A549 (cell line): ENCODE measurements around the gene HS3ST1. TPM values are rescaled to one million over a fixed set of nuclear protein-coding genes. Genes with fewer than 3 reads are reported as not detected.
A peak's percentile ranks its signal among the peaks of the same experiment; 100 is the strongest.

Experiments used
- ATAC-seq, 2 experiments: fragments of 200-7000 bp in 1 of 2; fragments of >200 bp in 1 of 2; cut with Nextera tagmentation in 1 of 2; cut with Tn5 transposase in 1 of 2; 3 replicates each; pipeline versions ENCODE4 v1.8.0 to v1.9.1; 2018 to 2020; ENCODE audit warnings: mild to moderate bottlenecking in 1 of 2, moderate library complexity in 1 of 2
- CTCF ChIA-PET: fragments of 300-600 bp; sonication (Branson Sonifier 250); formaldehyde crosslinking; extraction: SDS; loops from one replicate; lab custom pipeline; 2021; ENCODE audit warnings: antibody characterized with exemption, inconsistent platforms; lab: Yijun Ruan, JAX
- POLR2A ChIA-PET: fragments of 350-600 bp; formaldehyde crosslinking; extraction: SDS; loops from one replicate; lab custom pipeline; 2021; ENCODE audit warnings: antibody characterized with exemption, inconsistent platforms; lab: Yijun Ruan, JAX
- DNase-seq, 2 experiments: peaks; one replicate each; pipeline versions ENCODE4 v3.0.0 to v3.0.0-alpha.2; 2011 to 2016; ENCODE audit warnings: low read depth in 1 of 2, low spot score in 1 of 2
- FAIRE-seq: peaks from 2 replicates; lab custom pipeline; 2011; peaks lifted over from hg19 to GRCh38; lab: Jason Lieb, UNC
- H3K27ac ChIP-seq, 2 experiments: fragments of >200 bp; sonication (Bioruptor Twin); formaldehyde crosslinking; 3 replicates each; pipeline ENCODE4 v1.5.1; 2016 to 2017
- H3K4me1 ChIP-seq: fragments of >200 bp; sonication (Bioruptor Twin); formaldehyde crosslinking; 3 replicates; pipeline ENCODE4 v1.6.1; 2016
- H3K4me2 ChIP-seq: fragments of >200 bp; sonication (Bioruptor Twin); formaldehyde crosslinking; 3 replicates; pipeline ENCODE4 v1.6.1; 2016
- H3K4me3 ChIP-seq: fragments of >200 bp; sonication (Bioruptor Twin); formaldehyde crosslinking; 3 replicates; pipeline ENCODE4 v1.5.1; 2016
- H3K9me3 ChIP-seq: fragments of >200 bp; sonication (Bioruptor Twin); formaldehyde crosslinking; 3 replicates; pipeline ENCODE4 v1.6.1; 2016
- CBX2 ChIP-seq: fragments of 200-600 bp; sonication (generic); IDR thresholded peaks from 2 replicates; pipeline ENCODE4 v1.6.1; 2016; ENCODE audit warnings: low read depth, mild to moderate bottlenecking, borderline replicate concordance
- CHD2 ChIP-seq: fragments of 150-350 bp; IDR thresholded peaks from 2 replicates; pipeline ENCODE4 v1.6.1; 2014; ENCODE audit warnings: low read length; ENCODE audit not compliant: partially characterized antibody
- CHD4 ChIP-seq: fragments of 200-600 bp; sonication (generic); IDR thresholded peaks from 2 replicates; pipeline ENCODE4 v1.6.1; 2016; ENCODE audit warnings: antibody characterized with exemption, mild to moderate bottlenecking, borderline replicate concordance
- E2F6 ChIP-seq: IDR thresholded peaks from 2 replicates; pipeline ENCODE4 v1.6.1; 2012; ENCODE audit warnings: low read depth, borderline replicate concordance
- ESRRA ChIP-seq: fragments of 150-350 bp; IDR thresholded peaks from 2 replicates; pipeline ENCODE4 v1.6.1; 2014; ENCODE audit warnings: mild to moderate bottlenecking, low read length, borderline replicate concordance
- FOSB ChIP-seq: fragments of 250-450 bp; sonication (Bioruptor Pico); IDR thresholded peaks from 2 replicates; pipeline ENCODE4 v1.5.0; 2020; ENCODE audit warnings: mild to moderate bottlenecking, moderate library complexity
- FOSL2 ChIP-seq, 2 experiments: fragments of 450-650 bp in 1 of 2; fragments of >200 bp in 1 of 2; sonication (Bioruptor Twin) in 1 of 2; formaldehyde crosslinking; IDR thresholded peaks; 2 replicates each; pipeline versions ENCODE4 v1.5.0 to v1.6.1; 2016 to 2020; ENCODE audit warnings: mild to moderate bottlenecking in 1 of 2, moderate library complexity in 1 of 2
- HDAC2 ChIP-seq: fragments of 200-600 bp; sonication (generic); IDR thresholded peaks from 2 replicates; pipeline ENCODE4 v1.6.1; 2016
- HEYL ChIP-seq: fragments of 250-450 bp; sonication (Bioruptor Pico); IDR thresholded peaks from 2 replicates; pipeline ENCODE4 v1.8.0; 2021; ENCODE audit warnings: mild to moderate bottlenecking, moderate library complexity
- HMGXB4 ChIP-seq: fragments of 250-450 bp; sonication (Bioruptor Pico); IDR thresholded peaks from 2 replicates; pipeline ENCODE4 v1.5.0; 2021; ENCODE audit warnings: mild to moderate bottlenecking, moderate library complexity, borderline replicate concordance
- HOXB5 ChIP-seq: fragments of 250-450 bp; sonication (Bioruptor Pico); IDR thresholded peaks from 2 replicates; pipeline ENCODE4 v1.5.0; 2020; ENCODE audit warnings: mild to moderate bottlenecking, moderate library complexity
- JUN ChIP-seq, 2 experiments: fragments of >200 bp; sonication (Bioruptor Twin); formaldehyde crosslinking; IDR thresholded peaks; 2 replicates in 1 of 2; 3 replicates in 1 of 2; pipeline ENCODE4 v1.6.1; 2016 to 2017
- KDM1A ChIP-seq: fragments of 200-600 bp; sonication (generic); IDR thresholded peaks from 2 replicates; pipeline ENCODE4 v1.6.1; 2016; ENCODE audit warnings: low read depth, mild to moderate bottlenecking
- MAFK ChIP-seq: fragments of 450-650 bp; IDR thresholded peaks from 2 replicates; pipeline ENCODE4 v1.6.1; 2014; ENCODE audit not compliant: partially characterized antibody
- MYC ChIP-seq: IDR thresholded peaks from 2 replicates; pipeline ENCODE4 v1.6.1; 2012; ENCODE audit warnings: mild to moderate bottlenecking, inconsistent platforms, low read length, improper control_type of control experiment, borderline replicate concordance
- NR3C1 ChIP-seq: fragments of >200 bp; sonication (Bioruptor Twin); formaldehyde crosslinking; IDR thresholded peaks from 3 replicates; pipeline ENCODE4 v1.6.1; 2017
- PHF8 ChIP-seq: fragments of 200-600 bp; sonication (generic); IDR thresholded peaks from 2 replicates; pipeline ENCODE4 v1.6.1; 2016; ENCODE audit warnings: low read depth, mild to moderate bottlenecking, antibody characterized with exemption, moderate library complexity, borderline replicate concordance
- POLR2A ChIP-seq: IDR thresholded peaks from 2 replicates; pipeline ENCODE4 v1.6.1; 2012; ENCODE audit warnings: mild to moderate bottlenecking, low read length
- REST ChIP-seq: fragments of 200-600 bp; sonication (generic); IDR thresholded peaks from 2 replicates; pipeline ENCODE4 v1.6.1; 2016; ENCODE audit warnings: antibody characterized with exemption, mild to moderate bottlenecking, moderate library complexity
- RFX5 ChIP-seq: fragments of 450-650 bp; IDR thresholded peaks from 2 replicates; pipeline ENCODE4 v1.7.1; 2014; ENCODE audit warnings: antibody characterized with exemption, mild to moderate bottlenecking, moderate library complexity
- SREBF2 ChIP-seq: fragments of 450-650 bp; IDR thresholded peaks from 2 replicates; pipeline ENCODE4 v1.6.1; 2014; ENCODE audit warnings: mild to moderate bottlenecking, moderate library complexity
- TFCP2L1 ChIP-seq: fragments of 250-450 bp; sonication (Bioruptor Pico); IDR thresholded peaks from 2 replicates; pipeline ENCODE4 v1.5.0; 2021; ENCODE audit warnings: mild to moderate bottlenecking
- TP53 ChIP-seq: fragments of 250-450 bp; sonication (Bioruptor Pico); IDR thresholded peaks from 2 replicates; pipeline ENCODE4 v1.5.0; 2021; ENCODE audit warnings: mild to moderate bottlenecking, moderate library complexity
- ZSCAN20 ChIP-seq: fragments of 250-450 bp; sonication (Bioruptor Pico); IDR thresholded peaks from 2 replicates; pipeline ENCODE4 v1.8.0; 2022; ENCODE audit warnings: mild to moderate bottlenecking, moderate library complexity
- WGBS: methylation state at CpG from one replicate; pipeline ENCODE4 v1.1.6; 2017; ENCODE audit errors: missing lambda C conversion rate; 5-methylcytosine and 5-hydroxymethylcytosine counted together
- polyA plus RNA-seq, 4 experiments: library from polyadenylated mRNA; depleted of rRNA in 3 of 4; stranded (reverse); fragments of >200 nt; fragmentation: RNase III in 1 of 4; extraction: RNeasy Plus Mini Kit Qiagen cat#74134 plus additional on column Dnase treatment in 1 of 4; gene quantifications; 2 replicates in 3 of 4; 3 replicates in 1 of 4; pipeline ENCODE4 v1.2.3, GENCODE V29; 2011 to 2017

HS3ST1 gene
- polyA plus RNA-seq, 2 of the 4 experiments (the other 2 are of a cell fraction), result 0.13 to 0.19 TPM

- ATAC-seq (no peak), FAIRE-seq (no peak)
- POLR2A ChIA-PET, result no interaction called here
- Histone ChIP-seq H3K4me3 (no peak overlapping the region), H3K9me3 (no peaks in the 10 kb centered on the region), H3K4me1 (no peaks in the 10 kb centered on the region), H3K27ac (no peak overlapping the region)
- TF ChIP-seq POLR2A, result no peak
- TF ChIP-seq REST, result no peak
- TF ChIP-seq, all 56 proteins: peak for 0
- 51% methylated on average over 2 of the region's 2 CpGs for WGBS
- DNase-seq, result no peak
- CTCF ChIA-PET, result no interaction called here
- no peak overlapping the region for H3K4me2 ChIP-seq
These were observed 39.2 kb upstream of the HS3ST1 start for GRCh38 chr4:11467931-11468330.

GRCh38 chr4:11463707-11464106 is 35.0 kb upstream of the HS3ST1 start:
- Histone ChIP-seq H3K4me1 (no peaks in the 10 kb centered on the region), H3K27ac (no peak overlapping the region), H3K9me3 (no peaks in the 10 kb centered on the region), H3K4me3 (no peak overlapping the region), H3K4me2 (no peak overlapping the region)
- ATAC-seq (no peak), DNase-seq (no peak), FAIRE-seq (no peak)
- ChIA-PET CTCF (no interaction called here), POLR2A (no interaction called here)
- no peak for TF ChIP-seq JUN (IDR thresholded peaks at IDR 0.05)
- TF ChIP-seq CHD2, result no peak
- TF ChIP-seq FOSL2 (IDR thresholded peaks at IDR 0.05), result no peak
- TF ChIP-seq FOSL2 (CRISPR knock-in tag; IDR thresholded peaks at IDR 0.05), result no peak
- peak; percentile 72 for TF ChIP-seq MAFK
- WGBS, result 64% methylated on average over 1 of the region's 1 CpG

GRCh38 chr4:11456401-11456800 is 27.7 kb upstream of the HS3ST1 start:
- FAIRE-seq, result no peak
- H3K4me1 ChIP-seq, result no peaks in the 10 kb centered on the region

GRCh38 chr4:11455201-11455835 is 26.6 kb upstream of the HS3ST1 start:
- ChIA-PET CTCF (interaction anchor here (1.4 kb wide), 1 partner anchor 26 kb away, joined by 5 read pairs; the partner anchor contains the start of gene HS3ST1), POLR2A (no interaction called here)
- WGBS, result 30% methylated on average over 5 of the region's 5 CpGs
- no peak for FAIRE-seq
- H3K9me3 ChIP-seq, result no peaks in the 10 kb centered on the region
- no peak for DNase-seq
- H3K4me1 ChIP-seq, result no peaks in the 10 kb centered on the region
- no peak for ATAC-seq
- H3K27ac ChIP-seq, result no peak overlapping the region
- H3K4me2 ChIP-seq, result no peak overlapping the region
- H3K4me3 ChIP-seq, result no peak overlapping the region
- TF ChIP-seq RFX5 (no peak), PHF8 (no peak), HMGXB4 (CRISPR knock-in tag) (no peak), CBX2 (no peak), ZSCAN20 (CRISPR knock-in tag) (no peak), KDM1A (no peak), E2F6 (no peak), TP53 (CRISPR knock-in tag) (no peak), SREBF2 (no peak), MYC (no peak), CHD4 (no peak), TFCP2L1 (CRISPR knock-in tag) (no peak), HOXB5 (no peak), ESRRA (no peak), NR3C1 (no peak), MAFK (no peak), HEYL (CRISPR knock-in tag) (no peak)

More at GRCh38 chr4:11456401-11456800, 27.7 kb upstream of the HS3ST1 start:
- TF ChIP-seq ESRRA (no peak), MAFK (no peak), NR3C1 (no peak), HDAC2 (no peak), TP53 (CRISPR knock-in tag) (no peak), FOSB (CRISPR knock-in tag) (no peak)
- H3K27ac ChIP-seq, result no peak overlapping the region
- H3K9me3 ChIP-seq, result no peaks in the 10 kb centered on the region
- WGBS, result 26% methylated on average over 1 of the region's 1 CpG
- DNase-seq (no peak), ATAC-seq (no peak)
- CTCF ChIA-PET, result no interaction called here
- H3K4me3 ChIP-seq, result no peak overlapping the region
- no peak overlapping the region for H3K4me2 ChIP-seq
- POLR2A ChIA-PET, result no interaction called here
